ENCODE results near the gene OSBPL3.

The OSBPL3 gene

DNA sequence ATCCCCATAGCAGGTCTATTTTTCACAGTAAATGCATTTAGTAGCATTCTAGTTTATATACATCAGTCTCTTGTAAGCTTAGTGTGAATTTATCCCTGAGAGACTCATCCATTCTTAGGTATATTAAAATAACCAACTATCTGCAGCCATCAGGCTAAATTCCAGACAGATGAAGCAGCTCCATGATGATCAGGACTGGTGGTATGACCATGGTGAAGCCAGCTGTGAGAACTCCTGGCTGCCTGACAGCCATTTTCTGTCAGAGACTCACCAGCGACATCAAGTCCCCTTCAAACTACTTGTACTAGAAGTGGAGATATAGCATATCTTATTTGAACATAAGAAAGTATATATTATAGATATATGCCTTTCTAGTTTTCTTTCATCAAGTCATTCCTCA is 152.4 kb downstream of the OSBPL3 start:
- no peak for DNase-seq (ENCODE audit: low read depth in 3 of 3)

DNA sequence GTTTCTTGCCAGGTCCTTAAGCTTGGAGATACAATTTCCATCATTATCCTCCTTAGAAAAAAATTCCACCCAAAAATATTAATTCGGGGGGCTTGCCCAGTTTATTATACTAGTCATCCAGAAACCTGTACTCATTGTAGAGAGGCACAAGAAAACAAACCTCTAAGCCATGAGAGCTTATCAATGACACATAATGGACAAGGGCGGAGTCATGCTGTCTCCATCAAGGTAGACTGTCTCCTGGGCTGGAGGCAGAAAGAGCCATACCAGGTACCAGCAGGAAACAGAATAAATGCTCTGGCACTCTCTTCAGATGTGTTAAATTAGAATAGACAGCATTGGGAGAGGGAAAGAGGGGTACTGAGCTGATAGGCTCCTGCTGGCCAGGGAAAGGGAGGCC is 153.0 kb downstream of the OSBPL3 start:
- DNase-seq (ENCODE audit: low read depth in 3 of 3): no peak

DNA sequence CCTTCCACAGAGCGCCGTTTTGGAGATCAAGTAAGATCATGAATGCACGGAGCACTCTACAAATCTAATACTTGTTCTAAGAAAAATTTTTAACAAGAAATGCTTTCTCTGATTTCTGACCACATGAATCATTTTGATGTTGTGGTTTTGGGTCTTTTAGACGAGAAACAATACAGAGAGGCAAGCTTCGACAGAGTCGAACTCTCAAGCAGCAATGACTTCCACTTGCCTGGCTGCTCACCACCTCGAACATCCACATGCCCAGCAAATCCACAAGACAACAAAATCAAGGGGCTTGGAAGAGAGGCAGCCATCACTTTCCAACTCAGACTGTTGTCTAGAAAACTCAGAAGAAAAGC is 153.3 kb downstream of the OSBPL3 start:
- no peak for DNase-seq (ENCODE audit: low read depth in 3 of 3)

DNA sequence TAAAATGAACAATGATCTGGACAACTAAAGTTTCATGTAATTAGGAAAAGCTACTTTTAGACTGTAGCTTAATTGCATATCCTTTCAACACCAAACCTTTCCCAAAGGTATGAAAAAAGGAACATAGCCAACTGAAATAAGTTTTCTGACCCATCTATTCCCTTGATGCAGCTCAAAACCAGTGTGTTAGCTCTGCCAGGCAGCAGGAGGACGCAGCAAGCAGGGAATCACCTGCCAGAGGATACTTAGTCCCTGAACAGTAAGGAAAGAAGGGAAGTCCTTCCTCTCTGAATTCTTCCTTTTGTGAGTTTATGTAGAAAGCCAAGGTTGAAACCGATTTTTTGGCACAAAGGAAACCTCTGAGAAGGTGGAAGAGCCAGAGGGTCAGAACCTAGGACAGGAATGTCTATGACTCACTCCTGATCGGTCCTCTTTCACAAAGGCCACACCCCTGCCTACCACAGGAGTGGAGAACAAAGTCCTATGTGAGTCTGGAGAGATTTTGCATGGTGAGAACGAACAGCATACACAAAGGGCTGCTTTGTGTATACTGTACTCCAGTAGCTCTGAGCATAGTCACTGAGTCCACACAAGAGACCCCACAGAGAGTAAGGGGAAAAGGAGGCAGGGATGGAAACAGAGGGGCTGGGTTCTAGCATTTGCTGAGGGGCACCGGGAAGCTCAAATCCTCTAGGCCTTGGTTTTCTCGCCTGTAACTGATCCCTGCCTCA is 153.9 kb downstream of the OSBPL3 start:
- DNase-seq (ENCODE audit: low read depth in 3 of 3): no peak

DNA sequence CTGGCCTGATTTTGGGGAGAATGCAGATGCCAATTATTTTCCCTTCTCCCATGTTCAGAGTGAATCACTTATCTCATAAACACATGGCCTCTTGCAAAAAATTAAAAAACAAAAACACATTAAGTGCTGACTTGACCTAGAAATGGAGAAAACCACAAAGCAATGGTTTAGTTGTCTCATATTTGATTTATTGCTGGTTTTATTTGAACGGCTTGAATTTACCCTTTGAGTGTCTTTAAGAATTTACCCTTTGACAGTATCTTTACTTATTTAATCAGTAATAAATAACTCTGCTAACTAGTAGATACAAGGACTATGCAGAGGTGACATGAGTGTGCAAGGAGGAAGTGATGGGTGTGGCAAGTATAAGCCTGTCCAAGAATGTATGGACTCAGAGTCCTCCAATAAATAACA is 154.6 kb downstream of the OSBPL3 start:
- no peak for DNase-seq (ENCODE audit: low read depth in 3 of 3)

DNA sequence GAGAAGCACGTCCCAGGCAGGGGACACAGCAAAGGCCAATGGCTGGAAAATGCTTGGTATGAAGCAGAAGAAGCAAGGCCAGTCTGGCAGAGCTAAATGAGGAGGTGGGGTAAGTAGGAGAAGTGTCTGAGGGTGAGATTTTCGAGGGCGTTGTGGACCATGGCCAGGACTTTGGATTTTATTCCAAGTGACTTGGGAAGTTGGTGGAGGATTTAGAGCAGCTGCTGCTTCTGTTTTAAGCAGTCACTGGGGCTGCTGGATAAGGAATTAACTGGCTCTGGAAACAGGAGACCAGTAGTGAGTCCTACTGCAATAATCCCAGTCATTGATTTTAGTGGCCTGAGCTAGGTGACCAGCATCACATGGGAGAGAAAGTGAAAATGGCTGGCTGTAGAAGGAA is 155.1 kb downstream of the OSBPL3 start:
- DNase-seq (ENCODE audit: low read depth in 3 of 3): no peak

DNA sequence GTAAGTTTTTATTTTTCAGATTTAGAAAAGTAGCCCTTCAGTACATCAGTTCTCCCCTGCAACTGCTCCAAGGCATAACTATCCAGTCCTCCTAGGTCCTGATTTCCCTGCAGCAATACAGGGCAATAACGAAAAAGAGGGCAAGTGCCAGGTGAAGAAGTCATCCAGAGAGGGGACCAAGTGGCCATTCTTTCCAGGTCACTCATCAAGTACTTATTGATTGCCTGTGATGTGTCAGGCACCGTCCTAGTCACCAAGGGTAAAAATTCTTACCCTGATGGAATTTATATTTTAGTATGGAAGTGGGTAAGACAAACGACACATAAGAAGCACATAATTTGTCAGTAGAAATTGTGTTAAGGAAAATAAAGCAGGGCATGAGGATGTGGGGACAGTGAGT is 155.6 kb downstream of the OSBPL3 start:
- DNase-seq (ENCODE audit: low read depth in 3 of 3): no peak

DNA sequence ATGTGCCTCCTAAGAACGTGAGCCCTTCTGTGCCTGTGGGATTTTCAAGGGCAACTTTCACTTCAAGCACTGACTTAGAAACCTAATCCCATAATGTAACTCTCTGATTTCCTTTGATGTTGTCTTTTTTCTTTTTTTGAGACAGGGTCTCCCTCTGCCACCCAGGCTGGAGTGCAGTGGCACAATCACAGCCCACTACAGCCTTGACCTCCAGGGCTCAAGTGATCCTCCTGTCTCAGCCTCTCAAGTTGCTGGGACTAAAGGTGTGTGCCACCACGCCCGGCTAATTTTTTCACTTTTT is 158.3 kb downstream of the OSBPL3 start:
- no peak for DNase-seq (ENCODE audit: low read depth in 3 of 3)

DNA sequence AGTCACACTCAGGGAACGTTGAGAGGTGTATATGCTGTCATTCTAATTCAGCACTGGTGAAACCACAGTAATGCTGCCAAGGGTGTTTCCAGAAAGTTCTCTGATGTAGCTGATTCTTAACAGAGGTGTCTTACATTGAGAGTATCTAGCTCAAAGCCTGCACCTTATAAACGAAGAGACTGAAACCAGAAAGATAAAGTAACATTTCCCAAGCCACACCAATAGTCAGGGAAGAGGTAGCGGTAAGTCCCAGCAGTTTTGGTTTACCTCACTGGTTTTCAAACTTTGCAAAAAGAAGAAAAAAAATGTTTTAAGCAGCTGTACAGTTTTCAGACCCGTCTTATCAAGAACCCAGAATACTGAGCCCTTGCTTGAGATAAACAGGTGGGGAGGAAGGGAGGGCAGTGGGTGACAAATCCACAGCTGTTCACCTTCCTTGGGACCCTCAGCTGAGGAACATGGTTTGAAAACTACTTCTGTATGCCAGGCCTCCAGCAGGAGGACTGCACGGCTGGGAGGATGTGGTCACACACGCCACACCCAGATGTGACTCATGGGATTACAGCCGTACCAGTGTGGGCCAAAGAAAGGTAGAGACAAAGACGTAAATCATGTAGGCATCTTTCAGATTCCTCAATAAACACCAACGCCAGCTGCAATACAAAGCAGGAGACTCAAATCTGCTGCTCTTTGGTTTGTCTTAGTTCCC is 158.8 kb downstream of the OSBPL3 start:
- peak; percentile 34 to 65 (median 59) for DNase-seq (ENCODE audit: low read depth in 3 of 3)

DNA sequence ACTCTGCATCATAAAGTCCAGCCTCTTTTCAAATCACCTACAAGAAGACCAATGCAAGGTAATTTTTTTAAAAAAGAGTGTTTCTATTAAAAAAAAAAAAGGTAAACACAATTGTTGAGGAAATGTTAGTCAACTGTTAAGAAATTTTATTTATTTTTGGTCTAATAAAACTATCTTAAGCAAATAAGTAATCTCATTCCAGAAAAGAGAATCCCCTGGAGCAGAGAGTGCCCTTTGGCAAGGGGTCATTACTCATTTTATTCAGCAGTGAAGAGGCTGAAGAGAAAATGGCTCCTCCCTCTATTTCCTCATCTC is 159.3 kb downstream of the OSBPL3 start:
- DNase-seq (ENCODE audit: low read depth in 3 of 3): no peak

DNA sequence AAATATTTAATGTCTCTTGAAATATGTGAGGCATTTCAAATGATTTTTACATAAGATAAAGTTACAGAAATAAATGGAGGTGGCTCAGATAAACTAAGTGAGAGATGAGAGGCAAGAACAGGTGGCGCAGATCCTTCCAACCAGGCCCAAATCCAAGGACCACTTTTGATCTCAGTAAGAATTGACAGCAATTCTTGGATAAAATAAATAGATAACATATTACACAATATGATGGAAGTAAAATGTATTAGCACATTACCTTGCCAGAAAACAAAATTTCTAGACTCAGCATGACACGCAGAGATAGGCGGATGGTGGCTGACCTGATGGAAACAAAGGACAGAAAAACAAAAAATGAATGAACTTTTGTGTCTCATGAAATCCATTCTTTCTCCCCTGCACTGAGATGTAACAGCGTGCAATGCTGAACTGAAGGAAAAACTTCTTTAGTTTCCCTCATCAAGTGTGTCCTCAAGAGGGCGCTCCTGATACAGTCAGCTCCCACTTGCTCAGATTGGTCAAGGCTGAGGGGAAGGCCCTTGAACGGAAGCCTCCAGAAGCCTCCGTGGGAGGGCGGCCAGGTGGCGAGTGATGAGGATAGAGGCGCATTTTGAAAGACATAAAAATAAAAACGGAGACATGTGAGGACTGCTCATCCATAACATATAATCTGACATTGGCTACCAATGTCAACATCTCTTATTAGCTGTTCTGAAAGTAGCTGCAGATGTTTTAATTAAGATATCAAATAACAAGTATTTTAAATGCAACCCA is 159.9 kb downstream of the OSBPL3 start:
- peak; percentile 29 to 60 (median 34) for DNase-seq (ENCODE audit: low read depth in 3 of 3)

DNA sequence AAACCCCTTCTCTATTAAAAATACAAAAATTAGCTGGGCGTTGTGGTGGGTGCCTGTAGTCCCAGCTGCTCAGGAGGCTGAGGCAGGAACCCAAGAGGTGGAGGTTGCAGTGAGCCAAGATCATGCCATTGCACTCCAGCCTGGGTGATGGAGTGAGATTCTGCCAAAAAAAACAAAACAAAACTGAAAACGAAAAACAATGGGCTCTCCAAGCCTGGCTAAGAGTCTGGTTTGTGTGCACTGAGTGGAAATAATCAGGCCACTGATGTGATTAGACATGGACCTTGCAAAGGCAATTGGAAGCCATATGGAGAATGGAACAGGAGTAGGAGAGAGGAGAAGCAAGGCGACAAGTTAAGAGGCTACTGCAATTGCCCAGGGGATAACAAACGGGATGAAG is 162.6 kb downstream of the OSBPL3 start:
- no peak for DNase-seq (ENCODE audit: low read depth in 3 of 3)

DNA sequence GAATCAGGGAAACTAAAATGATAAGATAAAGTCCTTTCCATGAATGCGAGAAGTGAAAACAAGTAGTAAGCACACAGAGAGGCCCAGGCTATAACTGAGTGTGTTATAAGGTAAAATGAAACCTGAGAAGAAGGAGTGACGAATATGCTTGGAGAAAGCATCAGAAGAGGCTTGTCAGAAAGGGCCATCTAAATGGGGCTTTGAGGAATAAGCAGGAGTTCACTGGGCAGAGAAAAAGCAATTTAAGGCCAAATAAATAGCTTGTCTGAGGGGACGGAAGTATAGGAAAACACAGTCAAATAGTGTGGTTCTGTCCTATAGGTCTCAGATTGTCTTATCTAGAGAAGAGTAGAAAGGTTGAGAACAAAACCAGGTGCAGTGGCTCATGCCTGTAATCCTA is 163.1 kb downstream of the OSBPL3 start:
- DNase-seq (ENCODE audit: low read depth in 3 of 3): no peak

DNA sequence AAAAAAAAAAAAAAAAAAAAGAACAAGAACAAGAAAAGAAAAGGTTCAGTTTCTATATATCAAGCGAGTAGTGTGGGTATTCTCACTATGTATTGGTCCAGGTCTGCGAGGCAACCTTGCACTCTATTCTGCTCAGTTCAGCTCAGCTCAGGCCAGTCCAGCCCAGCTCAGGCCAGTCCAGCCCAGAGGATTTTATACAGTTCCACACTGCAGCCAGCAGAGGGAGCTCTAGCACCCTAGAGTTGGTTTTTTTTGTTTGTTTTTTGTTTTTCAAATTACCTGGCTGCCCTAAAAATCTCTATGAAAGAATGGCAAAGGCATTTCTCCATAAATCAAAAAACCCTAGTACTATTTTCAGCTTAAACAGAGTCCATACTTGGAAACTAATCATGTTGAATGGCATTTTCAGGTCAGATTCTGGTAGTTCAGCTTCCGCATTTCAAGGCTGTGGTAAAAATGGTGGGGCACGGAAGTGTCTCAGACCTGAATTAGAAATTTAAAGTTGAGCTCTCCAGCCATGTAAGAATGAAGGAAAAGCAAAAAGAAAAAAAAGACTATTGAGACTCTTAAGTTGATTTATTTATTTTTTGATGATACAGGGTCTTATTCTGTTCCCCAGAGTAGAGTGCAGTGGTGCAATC is 167.6 kb downstream of the OSBPL3 start:
- DNase-seq (ENCODE audit: low read depth in 3 of 3): peak in 1 of 3 experiments; percentile 18

DNA sequence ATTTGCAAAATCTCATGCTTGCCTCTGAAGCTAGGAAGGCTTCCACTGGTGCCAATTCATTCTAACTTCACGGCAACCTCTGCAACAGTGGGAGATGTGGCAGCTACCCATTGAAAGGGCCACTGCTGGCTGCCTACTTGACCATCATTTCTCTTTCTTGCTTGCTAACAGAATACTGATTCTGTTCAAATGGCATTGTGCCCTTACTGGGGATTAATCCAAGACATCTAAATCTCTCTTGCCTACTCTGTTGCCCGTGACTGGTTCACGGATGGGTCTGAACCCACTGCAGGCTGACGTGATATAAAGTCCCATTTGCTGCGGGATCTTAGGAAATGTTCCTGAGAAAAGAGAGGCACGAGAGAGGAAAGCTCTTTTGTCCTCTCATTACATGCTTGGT is 171.5 kb downstream of the OSBPL3 start:
- DNase-seq (ENCODE audit: low read depth in 3 of 3): no peak

DNA sequence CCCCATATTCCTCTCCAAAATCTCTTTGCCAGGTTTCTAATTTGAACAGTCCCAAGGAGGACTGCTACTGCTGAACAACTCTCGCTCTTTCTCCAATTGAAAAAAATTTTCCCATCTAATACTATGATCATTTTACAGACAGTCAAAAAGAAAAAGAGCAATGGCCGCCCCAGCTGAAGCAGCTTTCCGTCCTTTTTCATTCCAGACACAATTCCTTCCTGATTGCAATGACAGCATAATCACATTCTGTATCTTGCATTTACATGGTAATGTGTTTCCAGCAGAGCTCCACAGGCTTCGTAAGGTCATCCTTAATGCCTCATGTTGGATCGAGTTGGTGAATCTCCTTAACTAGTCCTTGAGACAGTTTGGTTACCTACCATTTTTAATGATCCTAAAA is 177.7 kb downstream of the OSBPL3 start:
- no peak for DNase-seq (ENCODE audit: low read depth in 3 of 3)

DNA sequence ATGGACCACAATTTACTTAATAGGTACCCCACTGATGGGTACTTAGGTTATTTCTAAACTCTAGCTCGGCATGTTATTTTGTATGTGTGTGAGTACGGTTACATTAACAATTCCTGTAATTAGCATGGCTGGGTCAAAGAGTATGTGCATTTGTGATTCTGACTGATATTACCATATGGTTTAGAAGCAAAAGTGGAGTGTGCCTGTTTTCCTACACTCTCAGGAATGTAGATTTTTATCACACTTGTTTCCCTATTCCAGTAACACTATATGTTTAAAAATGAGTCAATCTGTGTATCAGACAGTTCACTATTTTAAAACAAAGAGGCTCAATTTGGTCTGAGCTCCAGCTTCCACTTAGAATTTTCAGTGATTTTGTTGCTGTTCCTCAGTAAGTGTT is 178.1 kb downstream of the OSBPL3 start:
- no peak for DNase-seq (ENCODE audit: low read depth in 3 of 3)

DNA sequence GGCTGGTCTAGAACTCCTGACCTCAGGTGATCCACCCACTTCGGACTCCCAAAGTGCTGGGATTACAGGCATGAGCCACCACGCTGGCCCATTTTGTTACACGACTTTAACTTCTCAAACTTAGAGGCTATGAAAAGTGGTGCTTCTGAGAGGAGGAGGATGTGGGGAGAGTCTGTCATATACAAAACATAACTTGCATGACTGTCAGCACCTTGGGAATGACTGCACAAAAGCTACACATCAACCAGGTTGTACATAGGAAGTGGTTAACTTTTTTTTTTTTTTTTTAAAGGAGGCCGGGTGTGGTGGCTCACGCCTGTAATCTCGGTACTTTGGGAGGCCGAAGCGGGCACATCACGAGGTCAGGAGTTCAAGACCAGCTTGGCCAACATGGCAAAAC is 179.3 kb downstream of the OSBPL3 start:
- no peak for DNase-seq (ENCODE audit: low read depth in 3 of 3)

DNA sequence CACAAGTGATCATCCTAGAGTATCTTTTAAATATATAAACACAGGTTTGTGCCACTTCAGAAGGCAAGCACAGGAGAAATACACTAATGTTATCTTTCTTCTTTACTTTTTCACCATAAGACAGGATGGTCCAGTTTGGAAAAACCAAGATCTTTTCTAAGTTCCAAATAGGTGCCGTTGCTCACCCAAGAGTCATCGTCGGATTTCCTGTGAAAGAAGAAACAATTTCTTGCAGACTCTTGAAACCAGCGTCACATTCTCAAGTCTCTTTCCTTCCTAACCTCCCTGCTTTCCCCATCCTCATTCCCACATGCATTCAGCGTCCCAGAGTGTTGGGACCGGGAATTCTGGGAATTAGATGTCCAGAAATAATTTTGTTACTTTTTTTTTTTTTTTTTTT is 179.9 kb downstream of the OSBPL3 start:
- no peak for DNase-seq (ENCODE audit: low read depth in 3 of 3)

DNA sequence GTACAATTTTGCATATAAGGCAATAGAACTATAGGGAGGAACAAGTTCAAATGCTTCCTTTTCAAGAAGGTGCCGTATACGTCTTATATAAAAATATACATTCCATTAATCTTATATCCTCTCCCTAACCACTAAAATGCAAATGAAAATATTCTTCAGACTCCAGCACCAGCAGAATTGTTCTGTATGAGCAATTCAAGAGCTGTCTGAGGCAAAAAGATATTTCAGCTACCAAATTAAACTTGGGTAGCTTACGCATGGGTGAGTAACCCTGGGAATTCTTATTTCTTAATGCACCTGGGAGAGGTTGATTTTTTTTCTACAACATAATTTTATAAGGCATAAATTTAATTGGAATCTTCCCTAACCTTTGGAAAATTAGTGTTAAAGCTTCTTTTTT is 180.5 kb downstream of the OSBPL3 start:
- no peak for DNase-seq (ENCODE audit: low read depth in 3 of 3)

DNA sequence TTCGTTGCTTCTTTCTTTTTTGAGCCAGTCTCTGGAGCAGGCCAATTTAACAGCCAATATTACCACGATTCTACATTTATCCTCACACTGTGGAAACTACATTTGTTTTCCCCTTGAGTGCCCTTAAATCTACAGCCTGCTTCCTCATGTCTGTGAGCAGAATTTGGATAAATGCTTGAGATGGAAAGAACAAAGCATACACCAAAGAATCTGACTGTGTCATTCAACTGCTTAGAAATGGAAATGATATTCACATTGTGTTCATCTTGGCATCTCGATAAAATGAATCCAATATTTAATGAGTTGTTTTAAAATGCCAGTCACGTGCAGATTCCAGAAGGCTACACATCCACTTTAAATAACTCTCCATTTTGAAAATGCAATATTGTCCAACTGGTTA is 181.7 kb downstream of the OSBPL3 start:
- no peak for DNase-seq (ENCODE audit: low read depth in 3 of 3)

DNA sequence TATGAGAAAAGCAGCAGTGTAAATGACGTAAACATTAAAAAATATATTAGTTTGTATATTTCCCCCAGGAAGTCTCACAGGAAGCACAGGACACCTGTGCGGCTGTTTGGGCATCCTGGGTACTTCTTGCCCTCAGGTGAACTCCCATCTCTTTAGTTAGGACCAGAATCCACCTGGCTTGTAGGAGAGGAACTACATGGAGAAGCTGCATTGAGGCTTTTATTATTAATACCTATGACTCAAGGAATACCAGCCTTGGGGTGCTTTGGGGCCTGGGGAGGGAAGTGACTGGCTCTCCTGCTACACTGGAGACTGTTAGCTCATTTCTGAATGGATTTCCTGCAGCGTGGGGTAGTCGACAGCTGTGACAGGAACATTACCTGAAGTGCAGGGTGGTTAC is 182.7 kb downstream of the OSBPL3 start:
- DNase-seq (ENCODE audit: low read depth in 3 of 3): no peak

DNA sequence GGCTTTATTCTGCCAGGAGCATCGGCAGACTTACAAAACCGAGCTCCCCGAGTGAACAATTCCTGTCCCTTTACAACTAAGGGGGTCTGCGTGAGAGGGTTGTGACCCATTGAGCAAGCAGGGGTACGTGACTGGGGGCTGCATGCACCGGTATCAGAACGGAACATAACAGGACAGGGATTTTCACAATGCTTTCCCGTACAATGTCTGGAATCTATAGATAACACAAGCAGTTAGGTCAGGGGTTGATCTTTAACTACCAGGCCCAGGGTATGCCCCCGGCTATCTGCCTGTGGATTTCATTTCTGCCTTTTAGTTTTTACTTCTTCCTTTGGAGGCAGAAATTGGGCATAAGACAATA is 184.6 kb downstream of the OSBPL3 start:
- DNase-seq (ENCODE audit: low read depth in 3 of 3): no peak
